Caco-2 (cell line): ENCODE data around the gene ADAMTS18. TPM values are rescaled to one million over a fixed set of nuclear protein-coding genes. Genes with fewer than 3 reads are reported as not detected.

Source experiments
- BruUV-seq: library from RNA; stranded (reverse); fragments of 400-500 nt; replicated peaks from 2 replicates; lab custom pipeline; 2021; lab: Mats Ljungman, UMichigan
- CTCF ChIA-PET: fragments of 300-600 bp; sonication (Branson Sonifier 250); formaldehyde crosslinking; loops from one replicate; lab custom pipeline; 2022; ENCODE audit warnings: antibody characterized with exemption; lab: Charles Lee
- POLR2A ChIA-PET: fragments of 300-600 bp; sonication (Branson Sonifier 250); formaldehyde crosslinking; loops from one replicate; lab custom pipeline; 2022; ENCODE audit warnings: antibody characterized with exemption; lab: Charles Lee
- DNase-seq, 2 experiments: peaks; one replicate each; pipeline versions ENCODE4 v3.0.0 to v3.0.0-alpha.2; 2020 to 2022
- H3K27me3 ChIP-seq: replicated peaks from 2 replicates; pipeline ENCODE4 v1.6.0; 2011; ENCODE audit warnings: low read length; ENCODE audit not compliant: control insufficient read depth, insufficient read depth
- H3K36me3 ChIP-seq: 2 replicates; pipeline ENCODE4 v1.5.1; 2011; ENCODE audit warnings: low read length; ENCODE audit not compliant: control insufficient read depth, insufficient read depth
- H3K4me1 ChIP-seq: fragments of 250-450 bp; sonication (Bioruptor Pico); 2 replicates; pipeline ENCODE4 v1.5.1; 2020; ENCODE audit warnings: mild to moderate bottlenecking
- H3K4me3 ChIP-seq: 2 replicates; pipeline ENCODE4 v1.5.1; 2011; ENCODE audit warnings: low read depth, mild to moderate bottlenecking, control low read depth, low read length
- H3K9me3 ChIP-seq: fragments of 250-450 bp; sonication (Bioruptor Pico); 2 replicates; pipeline ENCODE4 v1.5.1; 2020; ENCODE audit warnings: mild to moderate bottlenecking, moderate library complexity
- H3K27ac Mint-ChIP-seq: one replicate; pipeline ENCODE4 v1.8.0; 2022; ENCODE audit warnings: mixed read lengths; ENCODE audit not compliant: unreplicated experiment
- H3K27me3 Mint-ChIP-seq: one replicate; pipeline ENCODE4 v1.8.0; 2022; ENCODE audit warnings: mixed read lengths; ENCODE audit not compliant: insufficient read depth, unreplicated experiment
- H3K36me3 Mint-ChIP-seq: one replicate; pipeline ENCODE4 v1.8.0; 2022; ENCODE audit warnings: mild to moderate bottlenecking, mixed read lengths; ENCODE audit not compliant: insufficient read depth, unreplicated experiment
- H3K4me1 Mint-ChIP-seq: one replicate; pipeline ENCODE4 v1.8.0; 2022; ENCODE audit warnings: low read depth, mixed read lengths; ENCODE audit not compliant: unreplicated experiment
- H3K4me3 Mint-ChIP-seq: one replicate; pipeline ENCODE4 v1.8.0; 2022; ENCODE audit warnings: mild to moderate bottlenecking, moderate library complexity, mixed read lengths; ENCODE audit not compliant: unreplicated experiment
- H3K9me3 Mint-ChIP-seq: one replicate; pipeline ENCODE4 v1.8.0; 2022; ENCODE audit warnings: mixed read lengths; ENCODE audit not compliant: unreplicated experiment
- CTCF ChIP-seq, 2 experiments: fragments of 200-600 bp in 1 of 2; IDR thresholded peaks; 1 replicate in 1 of 2; 2 replicates in 1 of 2; pipeline versions ENCODE4 v1.5.1 to v1.8.0; 2011 to 2022; ENCODE audit warnings: antibody characterized with exemption in 1 of 2, control low read depth in 1 of 2, inconsistent platforms in 1 of 2, low read depth in 1 of 2, low read length in 1 of 2, mild to moderate bottlenecking in 1 of 2, moderate library complexity in 1 of 2; ENCODE audit not compliant: insufficient read depth in 1 of 2, severe bottlenecking in 1 of 2, unreplicated experiment in 1 of 2
- intact Hi-C: fragments of 100-400 bp; cut with micrococcal nuclease; formaldehyde crosslinking; loops from one replicate; pipeline ENCODE4 v1.10.0; 2022; ENCODE audit not compliant: unreplicated experiment
- total RNA-seq: library from RNA; stranded (reverse); gene quantifications from 2 replicates; pipeline ENCODE4 v1.2.3, GENCODE V29; 2022

Gene ADAMTS18
- total RNA-seq, 1 experiment from 2014 or later = 0.29 TPM

- CTCF ChIA-PET = no interaction called here
- no TSS peak for BruUV-seq
- Histone ChIP-seq H3K9me3 (no peaks in the 10 kb centered on the region), H3K36me3 (no peaks in the 10 kb centered on the region), H3K4me3 (no peak overlapping the region), H3K27me3 (no peaks in the 10 kb centered on the region), H3K4me1 (peaks cover 22% of the 10 kb centered on the region)
- Mint-ChIP-seq H3K27ac (no peak overlapping the region), H3K4me1 (peaks cover 14% of the 10 kb centered on the region), H3K4me3 (no peak overlapping the region), H3K36me3 (no peaks in the 10 kb centered on the region), H3K27me3 (no peaks in the 10 kb centered on the region), H3K9me3 (peaks cover 8% of the 10 kb centered on the region)
- POLR2A ChIA-PET = no interaction called here
- intact Hi-C loops = no loop called here
- DNase-seq = no peak
- TF ChIP-seq CTCF (IDR thresholded peaks at IDR 0.05; ENCODE audit: insufficient read depth in 1 of 2, low read depth in 1 of 2, low read length in 1 of 2, severe bottlenecking in 1 of 2, unreplicated experiment in 1 of 2) = no peak
These were observed 12.5 kb downstream of the ADAMTS18 start for GRCh38 chr16:77422196-77422784.

- POLR2A ChIA-PET = no interaction called here
- intact Hi-C loops = no loop called here
- CTCF ChIA-PET = no interaction called here
- Mint-ChIP-seq H3K4me1 (peaks cover 14% of the 10 kb centered on the region), H3K36me3 (no peaks in the 10 kb centered on the region), H3K4me3 (no peak overlapping the region), H3K9me3 (peaks cover 19% of the 10 kb centered on the region), H3K27ac (no peak overlapping the region), H3K27me3 (no peaks in the 10 kb centered on the region)
- Histone ChIP-seq H3K27me3 (no peaks in the 10 kb centered on the region), H3K4me1 (peaks cover 22% of the 10 kb centered on the region), H3K9me3 (no peaks in the 10 kb centered on the region), H3K4me3 (no peak overlapping the region), H3K36me3 (no peaks in the 10 kb centered on the region)
- DNase-seq = no peak
- TF ChIP-seq CTCF (IDR thresholded peaks at IDR 0.05; ENCODE audit: insufficient read depth in 1 of 2, low read depth in 1 of 2, low read length in 1 of 2, severe bottlenecking in 1 of 2, unreplicated experiment in 1 of 2) = no peak
- BruUV-seq = no TSS peak
These were observed 17.8 kb downstream of the ADAMTS18 start for GRCh38 chr16:77416939-77417480.

- Mint-ChIP-seq H3K9me3 (peaks cover 13% of the 10 kb centered on the region), H3K4me1 (peaks cover 9% of the 10 kb centered on the region), H3K27ac (no peak overlapping the region), H3K27me3 (no peaks in the 10 kb centered on the region), H3K4me3 (no peak overlapping the region), H3K36me3 (no peaks in the 10 kb centered on the region)
- Histone ChIP-seq H3K4me3 (no peak overlapping the region), H3K36me3 (no peaks in the 10 kb centered on the region), H3K4me1 (peaks cover 11% of the 10 kb centered on the region; the same call in 1 of the 2 replicates), H3K27me3 (no peaks in the 10 kb centered on the region), H3K9me3 (no peaks in the 10 kb centered on the region)
- no TSS peak for BruUV-seq
- intact Hi-C loops = no loop called here
- ChIA-PET POLR2A (no interaction called here), CTCF (no interaction called here)
- DNase-seq = no peak
- TF ChIP-seq CTCF (IDR thresholded peaks at IDR 0.05; ENCODE audit: insufficient read depth in 1 of 2, low read depth in 1 of 2, low read length in 1 of 2, severe bottlenecking in 1 of 2, unreplicated experiment in 1 of 2) = no peak
These were observed 20.0 kb downstream of the ADAMTS18 start for GRCh38 chr16:77414752-77415231.
